Pancreas (tissue), 10 donors: Measurements from ENCODE around the gene GOLGA7B. TPM values are rescaled to one million over a fixed set of nuclear protein-coding genes. Genes with fewer than 3 reads are reported as not detected.

ENCODE experiments used
- ATAC-seq, 4 donors: fragments of 200-7000 bp; cut with Tn5 transposase; one replicate each; pipeline versions ENCODE4 v1.8.0 to v1.9.1; 2020; ENCODE audit warnings: mild to moderate bottlenecking in 4 of 4, moderate library complexity in 4 of 4
- DNase-seq, 6 donors: peaks; one replicate each; pipeline ENCODE4 v3.0.0-alpha.2; 2020
- FAIRE-seq: peaks from 2 replicates; lab custom pipeline; 2012; peaks lifted over from hg19 to GRCh38; lab: Jason Lieb, UNC
- H3K27ac ChIP-seq, 4 donors: fragments of 200-600 bp; sonication (generic); 1 replicate in 3 of 4; 2 replicates in 1 of 4; pipeline versions ENCODE4 v1.5.0 to v1.8.0; 2020
- H3K27me3 ChIP-seq, 4 donors: fragments of 200-600 bp; one replicate each; pipeline ENCODE4 v1.8.0; 2021
- H3K36me3 ChIP-seq, 3 donors: fragments of 200-600 bp; sonication (generic) in 1 of 3; one replicate each; pipeline versions ENCODE4 v1.5.0 to v1.8.0; 2020 to 2021
- H3K4me1 ChIP-seq, 3 donors: fragments of 200-600 bp; one replicate each; pipeline ENCODE4 v1.8.0; 2021
- H3K4me3 ChIP-seq, 4 donors: fragments of 200-600 bp; sonication (generic) in 2 of 4; one replicate each; pipeline versions ENCODE4 v1.5.0 to v1.8.0; 2020 to 2021
- H3K9me3 ChIP-seq, 4 donors: fragments of 200-600 bp; one replicate each; pipeline ENCODE4 v1.8.0; 2021
- CTCF ChIP-seq, 4 donors: fragments of 200-600 bp; sonication (generic) in 3 of 4; IDR thresholded peaks; one replicate each; pipeline versions ENCODE4 v1.5.0 to v1.8.0; 2021; ENCODE audit warnings: antibody characterized with exemption in 4 of 4
- WGBS, 2 donors: extraction: QIAGEN DNeasy Blood & Tissue Kit; methylation state at CpG; one replicate each; pipeline ENCODE4 v1.1.7; 2013; 5-methylcytosine and 5-hydroxymethylcytosine counted together
- intact Hi-C, 3 donors: fragments of 100-400 bp; cut with DNase I; formaldehyde crosslinking; loops; one replicate each; pipeline versions ENCODE4 v1.11.1 to v1.14.2; 2022
- polyA plus RNA-seq, 2 donors: library from polyadenylated mRNA; stranded (reverse); fragments of 200-250 nt; gene quantifications; one replicate each; pipeline ENCODE4 v1.2.3, GENCODE V29; 2013
- total RNA-seq, 6 donors: library from RNA; stranded (reverse); fragmentation: NEBNext Ultra II Directional in 4 of 6; extraction: Animal tissue kit (Norgen Biotek cat#: 25700) in 4 of 6; gene quantifications; one replicate each; pipeline versions ENCODE4 v1.2.1 to v1.2.4, GENCODE V29; 2021 to 2023
- donor health status: healthy with polysubstance abuse.
- donor health status: DM: no; HTN: no; CAD: no; lungs with moderate emphysema.
- donor health status: DM: no; HTN: no; CAD: no.
- donor health status: control.
- donor health status: control.
- donor health status: Bipolar disorder and iron deficiency.
- donor health status: DM: yes; HTN: yes; CAD: no.
- donor health status: DM: no; HTN: no; CAD: no.
- donor health status: DM: no; HTN: no; CAD: no.
- donor health status: DM: yes; HTN: yes; CAD: no.

GOLGA7B gene
- total and polyA plus RNA-seq, 8 donors: 2.0 to 38.7 (median 4.8) TPM

GRCh38 chr10:97919012-97919411, 69.4 kb downstream of the GOLGA7B start:
- H3K27me3 ChIP-seq: no peaks in the 10 kb centered on the region
- 49 to 65% methylated on average over 3 of the region's 3 CpGs for WGBS, 2 donors
- no peaks in the 10 kb centered on the region for H3K9me3 ChIP-seq
- peaks cover 0 to 9% (median 4%) of the 10 kb centered on the region in 3 donors for H3K4me1 ChIP-seq
- no peak overlapping the region for H3K27ac ChIP-seq
- intact Hi-C loops: loop anchor here in 1 of 3 donors (5.0 kb wide), 1 partner anchor 113 kb away; the partner anchor contains the start of gene CRTAC1
- ATAC-seq (no peak), DNase-seq (no peak), FAIRE-seq (no peak)
- H3K4me3 ChIP-seq: no peak overlapping the region
- no peak for TF ChIP-seq CTCF (IDR thresholded peaks at IDR 0.05)
- no peaks in the 10 kb centered on the region for H3K36me3 ChIP-seq

- 33 to 34% methylated on average over 4 of the region's 4 CpGs for WGBS, 2 donors
- no peaks in the 10 kb centered on the region for H3K27me3 ChIP-seq
- H3K36me3 ChIP-seq: no peaks in the 10 kb centered on the region
- H3K4me1 ChIP-seq: peaks cover 0 to 9% (median 4%) of the 10 kb centered on the region in 3 donors
- intact Hi-C loops: no loop called here
- FAIRE-seq (no peak), ATAC-seq (no peak), DNase-seq (no peak)
- peak overlapping the region in 1 of 4 donors; percentile 58 for H3K27ac ChIP-seq
- no peak overlapping the region for H3K4me3 ChIP-seq
- no peak for TF ChIP-seq CTCF (IDR thresholded peaks at IDR 0.05)
- no peaks in the 10 kb centered on the region for H3K9me3 ChIP-seq
These were observed 71.2 kb downstream of the GOLGA7B start for GRCh38 chr10:97920865-97921264.

Other genes with a start within 250 kb of the GOLGA7B start
- 1 to 10 TPM; 3.3 to 6.4 (median 4.5) TPM for gene MORN4, start 216.3 kb upstream of the GOLGA7B start, total RNA-seq
- 1 to 10 TPM; 4.8 to 8.9 TPM for gene MORN4, start 216.3 kb upstream of the GOLGA7B start, polyA plus RNA-seq
- 1 to 10 TPM; 2.2 to 8.9 (median 3.4) TPM for gene PI4K2A, start 209.2 kb upstream of the GOLGA7B start, total RNA-seq
- gene PI4K2A, start 209.2 kb upstream of the GOLGA7B start, polyA plus RNA-seq: 1 to 10 TPM; 3.4 to 5.4 TPM
- gene AVPI1, start 162.6 kb upstream of the GOLGA7B start, total RNA-seq: 1 to 10 TPM; 3.7 to 6.2 (median 4.6) TPM
- gene AVPI1, start 162.6 kb upstream of the GOLGA7B start, polyA plus RNA-seq: 1 to 10 TPM; 4.1 to 9.1 TPM
- 10 to 100 TPM in 1 of 6 donors, 1 to 10 TPM in 5; 1.8 to 11.8 (median 3.6) TPM for gene MARVELD1, start 136.1 kb upstream of the GOLGA7B start, total RNA-seq
- gene MARVELD1, start 136.1 kb upstream of the GOLGA7B start, polyA plus RNA-seq: 1 to 10 TPM; 3.8 to 7.1 TPM
- 10 to 100 TPM; 11.9 to 23.6 (median 14.3) TPM for gene ZFYVE27, start 112.7 kb upstream of the GOLGA7B start, total RNA-seq
- 10 to 100 TPM; 22.3 to 34.9 TPM for gene ZFYVE27, start 112.7 kb upstream of the GOLGA7B start, polyA plus RNA-seq
- gene SFRP5, start 77.8 kb upstream of the GOLGA7B start, total RNA-seq: 100 to 1,000 TPM in 1 of 6 donors, 10 to 100 TPM in 5; 59.8 to 159 (median 67.7) TPM
- 100 to 1,000 TPM; 148 to 180 TPM for gene SFRP5, start 77.8 kb upstream of the GOLGA7B start, polyA plus RNA-seq
- gene CRTAC1, start 180.8 kb downstream of the GOLGA7B start, total RNA-seq: 1 to 10 TPM in 1 of 6 donors, under 1 TPM in 5; 0.24 to 1.3 (median 0.55) TPM
- 1 to 10 TPM; 1.1 to 1.2 TPM for gene CRTAC1, start 180.8 kb downstream of the GOLGA7B start, polyA plus RNA-seq